ENCODE data around the gene ZBTB7A.

Gene ZBTB7A

DNA sequence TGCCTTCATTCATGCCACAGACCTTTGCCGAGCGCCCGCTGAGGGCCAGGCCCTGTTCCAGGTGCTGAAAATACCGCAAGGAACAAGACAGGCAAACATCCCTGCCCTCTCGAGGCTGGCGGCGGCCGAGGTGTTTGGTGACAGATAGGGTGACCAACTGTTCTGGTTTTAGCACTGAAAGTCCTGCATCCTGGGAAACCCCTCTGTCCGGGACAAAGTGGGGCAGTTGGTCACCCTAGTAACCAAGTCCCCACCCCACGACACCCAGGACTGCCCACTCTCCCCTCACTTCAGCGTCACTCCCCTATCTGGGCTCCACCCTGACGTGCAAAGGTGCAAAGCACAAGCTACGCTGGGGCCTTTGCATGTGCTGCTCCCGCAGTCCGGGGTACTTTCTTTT, 17.3 kb downstream of the ZBTB7A start:
- Histone ChIP-seq H3K27me3 (ENCODE audit: insufficient read depth, low read length, poor library complexity) (no peaks in the 10 kb centered on the region), H3K4me1 (ENCODE audit: insufficient read depth, low read length) (no peaks in the 10 kb centered on the region), H3K79me2 (ENCODE audit: insufficient read depth, low read length) (peaks cover 93% of the 10 kb centered on the region), H3K9ac (ENCODE audit: low read depth, low read length) (no peak overlapping the region), H4K20me1 (ENCODE audit: insufficient read depth, low read length) (peaks cover 76% of the 10 kb centered on the region), H3K9me3 (ENCODE audit: insufficient read depth, low read length, severe bottlenecking) (no peaks in the 10 kb centered on the region), H3K27ac (ENCODE audit: low read length) (no peak overlapping the region), H3K36me3 (ENCODE audit: insufficient read depth, low read length) (peaks cover 82% of the 10 kb centered on the region), H3K4me2 (ENCODE audit: insufficient read depth, low read length) (no peak overlapping the region), H3K4me3 (ENCODE audit: low read depth in 1 of 2, low read length in 2 of 2) (no peak overlapping the region), H2AFZ (ENCODE audit: low read depth, low read length) (no peak overlapping the region)
- TF ChIP-seq, protein P1, sequence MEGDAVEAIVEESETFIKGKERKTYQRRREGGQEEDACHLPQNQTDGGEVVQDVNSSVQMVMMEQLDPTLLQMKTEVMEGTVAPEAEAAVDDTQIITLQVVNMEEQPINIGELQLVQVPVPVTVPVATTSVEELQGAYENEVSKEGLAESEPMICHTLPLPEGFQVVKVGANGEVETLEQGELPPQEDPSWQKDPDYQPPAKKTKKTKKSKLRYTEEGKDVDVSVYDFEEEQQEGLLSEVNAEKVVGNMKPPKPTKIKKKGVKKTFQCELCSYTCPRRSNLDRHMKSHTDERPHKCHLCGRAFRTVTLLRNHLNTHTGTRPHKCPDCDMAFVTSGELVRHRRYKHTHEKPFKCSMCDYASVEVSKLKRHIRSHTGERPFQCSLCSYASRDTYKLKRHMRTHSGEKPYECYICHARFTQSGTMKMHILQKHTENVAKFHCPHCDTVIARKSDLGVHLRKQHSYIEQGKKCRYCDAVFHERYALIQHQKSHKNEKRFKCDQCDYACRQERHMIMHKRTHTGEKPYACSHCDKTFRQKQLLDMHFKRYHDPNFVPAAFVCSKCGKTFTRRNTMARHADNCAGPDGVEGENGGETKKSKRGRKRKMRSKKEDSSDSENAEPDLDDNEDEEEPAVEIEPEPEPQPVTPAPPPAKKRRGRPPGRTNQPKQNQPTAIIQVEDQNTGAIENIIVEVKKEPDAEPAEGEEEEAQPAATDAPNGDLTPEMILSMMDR (IDR thresholded peaks at IDR 0.05; ENCODE audit: borderline replicate concordance, extremely low read depth, low read length, poor library complexity, severe bottlenecking), result no peak
- ATAC-seq (ENCODE audit: insufficient read depth, low read depth) (no peak), DNase-seq (no peak)

DNA sequence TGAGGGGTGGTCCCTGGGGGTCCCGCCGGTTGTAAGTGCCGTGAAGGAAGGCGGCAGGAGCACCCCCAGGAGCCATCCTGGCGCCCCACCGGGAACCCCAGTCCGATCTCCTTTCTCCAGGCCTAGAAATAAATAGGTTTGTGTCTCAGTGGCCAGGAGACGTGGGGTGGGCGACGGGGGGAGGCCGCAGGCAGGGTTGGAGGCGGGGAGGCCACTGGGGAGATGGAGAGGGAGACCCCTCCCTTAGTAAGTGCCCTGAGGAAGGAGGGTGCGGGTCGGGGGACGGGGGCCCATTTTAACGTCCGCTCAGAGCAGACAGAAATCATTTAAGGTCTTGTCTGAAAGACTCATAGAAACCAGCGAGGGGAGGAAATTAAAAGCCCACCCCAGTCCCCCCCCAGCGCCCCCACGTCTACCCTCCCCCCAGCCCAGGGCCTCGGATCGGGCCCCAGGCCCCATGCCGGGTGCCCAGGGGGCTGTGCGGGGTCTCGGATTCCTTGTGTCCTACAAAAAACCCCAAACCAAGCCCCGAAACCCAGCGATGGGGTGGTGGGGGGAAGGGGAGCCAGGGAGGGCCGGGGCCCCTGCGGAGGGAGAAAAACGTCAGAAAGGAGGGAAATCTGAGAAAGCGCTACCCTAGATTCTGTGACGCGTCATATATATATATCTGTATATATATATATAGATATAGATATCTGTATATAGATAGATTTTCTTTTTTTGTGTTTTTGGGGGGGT, 19.6 kb downstream of the ZBTB7A start:
- Histone ChIP-seq H3K4me2 (ENCODE audit: insufficient read depth, low read length) (no peak overlapping the region), H3K79me2 (ENCODE audit: insufficient read depth, low read length) (peaks cover 79% of the 10 kb centered on the region), H3K27me3 (ENCODE audit: insufficient read depth, low read length, poor library complexity) (no peaks in the 10 kb centered on the region), H2AFZ (ENCODE audit: low read depth, low read length) (no peak overlapping the region), H3K9ac (ENCODE audit: low read depth, low read length) (no peak overlapping the region), H3K27ac (ENCODE audit: low read length) (no peak overlapping the region), H4K20me1 (ENCODE audit: insufficient read depth, low read length) (peaks cover 65% of the 10 kb centered on the region), H3K9me3 (ENCODE audit: insufficient read depth, low read length, severe bottlenecking) (no peaks in the 10 kb centered on the region), H3K36me3 (ENCODE audit: insufficient read depth, low read length) (peaks cover 72% of the 10 kb centered on the region), H3K4me3 (ENCODE audit: low read depth in 1 of 2, low read length in 2 of 2) (no peak overlapping the region), H3K4me1 (ENCODE audit: insufficient read depth, low read length) (no peaks in the 10 kb centered on the region)
- ATAC-seq (ENCODE audit: insufficient read depth, low read depth) (no peak), DNase-seq (no peak)
- TF ChIP-seq, protein P1 (IDR thresholded peaks at IDR 0.05; ENCODE audit: borderline replicate concordance, extremely low read depth, low read length, poor library complexity, severe bottlenecking), result no peak
- no peak for TF ChIP-seq EZH2 (IDR thresholded peaks at IDR 0.05; ENCODE audit: borderline replicate concordance, low read depth, low read length, severe bottlenecking)

DNA sequence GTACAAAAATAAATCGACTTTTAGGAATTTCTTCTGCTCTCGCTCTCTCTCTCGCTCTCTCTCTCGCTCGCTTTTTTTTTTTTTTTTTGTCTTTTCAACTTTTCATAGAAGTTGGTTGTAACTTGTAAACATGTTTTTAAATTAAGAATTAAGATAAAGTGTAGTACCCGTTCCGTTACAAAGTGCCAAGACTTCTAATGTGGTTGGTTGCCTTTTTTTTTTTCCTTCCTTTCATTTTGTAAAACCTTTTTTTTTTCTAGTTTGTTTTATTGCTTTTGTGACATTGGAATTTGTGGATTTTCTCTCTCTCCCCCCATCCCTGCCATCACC, 20.4 kb downstream of the ZBTB7A start:
- H3K36me3 ChIP-seq (ENCODE audit: insufficient read depth, low read length), result peaks cover 70% of the 10 kb centered on the region
- no peak overlapping the region for H3K4me3 ChIP-seq (ENCODE audit: low read depth in 1 of 2, low read length in 2 of 2)
- H3K9me3 ChIP-seq (ENCODE audit: insufficient read depth, low read length, severe bottlenecking), result no peaks in the 10 kb centered on the region
- no peak for ATAC-seq (ENCODE audit: insufficient read depth, low read depth)
- H3K4me1 ChIP-seq (ENCODE audit: insufficient read depth, low read length), result no peaks in the 10 kb centered on the region
- H3K27me3 ChIP-seq (ENCODE audit: insufficient read depth, low read length, poor library complexity), result no peaks in the 10 kb centered on the region
- H3K9ac ChIP-seq (ENCODE audit: low read depth, low read length), result no peak overlapping the region
- no peak overlapping the region for H3K4me2 ChIP-seq (ENCODE audit: insufficient read depth, low read length)
- peaks cover 60% of the 10 kb centered on the region for H4K20me1 ChIP-seq (ENCODE audit: insufficient read depth, low read length)
- no peak for TF ChIP-seq EZH2 (IDR thresholded peaks at IDR 0.05; ENCODE audit: borderline replicate concordance, low read depth, low read length, severe bottlenecking)
- TF ChIP-seq, protein P1 (IDR thresholded peaks at IDR 0.05; ENCODE audit: borderline replicate concordance, extremely low read depth, low read length, poor library complexity, severe bottlenecking), result no peak
- no peak overlapping the region for H3K27ac ChIP-seq (ENCODE audit: low read length)
- peaks cover 71% of the 10 kb centered on the region for H3K79me2 ChIP-seq (ENCODE audit: insufficient read depth, low read length)
- no peak for DNase-seq
- no peak overlapping the region for H2AFZ ChIP-seq (ENCODE audit: low read depth, low read length)

All from DND-41 (cell line).